Caki2 (cell line): ENCODE measurements around the gene GDAP2. TPM values are rescaled to one million over a fixed set of nuclear protein-coding genes. Genes with fewer than 3 reads are reported as not detected.
A peak's percentile ranks its signal among the peaks of the same experiment; 100 is the strongest.

ENCODE experiments used
- DNase-seq: peaks from one replicate; pipeline ENCODE4 v3.0.0-alpha.2; 2015; ENCODE audit warnings: low read depth
- in situ Hi-C: cut with HindIII; loops from 2 replicates; pipeline ENCODE4 v1.10.0; 2016; ENCODE audit warnings: low sequenced_read_pairs, low pct_unique_long_range_greater_than_20kb, mixed read lengths
- total RNA-seq: library from RNA; depleted of rRNA; stranded (reverse); fragments of >200 nt; shearing (Covaris generic); gene quantifications from 2 replicates; pipeline ENCODE4 v1.2.3, GENCODE V29; 2014; ENCODE audit warnings: low replicate concordance

The GDAP2 gene
- total RNA-seq, 1 experiment from 2014 or later, result 14.5 TPM

DNA sequence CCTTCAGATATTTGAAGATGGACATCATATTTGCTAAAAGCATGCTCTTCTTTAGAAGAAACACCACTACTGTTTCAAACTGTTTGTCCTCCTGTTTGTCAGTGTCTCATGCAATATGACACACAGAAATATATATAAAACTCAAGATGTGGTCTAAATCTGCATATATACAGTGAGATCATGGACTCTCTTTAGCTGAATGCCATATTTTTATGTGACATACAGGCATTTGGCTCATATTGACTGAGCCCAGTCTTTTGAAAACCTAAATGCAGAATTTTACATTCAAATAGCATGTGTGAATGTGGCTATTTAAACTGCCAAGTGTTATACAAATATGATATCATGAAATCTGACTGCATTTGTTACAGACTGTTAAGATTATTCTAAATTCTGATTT lies 18.4 kb downstream of the GDAP2 start:
- in situ Hi-C loops, result no loop called here
- DNase-seq, result no peak

DNA sequence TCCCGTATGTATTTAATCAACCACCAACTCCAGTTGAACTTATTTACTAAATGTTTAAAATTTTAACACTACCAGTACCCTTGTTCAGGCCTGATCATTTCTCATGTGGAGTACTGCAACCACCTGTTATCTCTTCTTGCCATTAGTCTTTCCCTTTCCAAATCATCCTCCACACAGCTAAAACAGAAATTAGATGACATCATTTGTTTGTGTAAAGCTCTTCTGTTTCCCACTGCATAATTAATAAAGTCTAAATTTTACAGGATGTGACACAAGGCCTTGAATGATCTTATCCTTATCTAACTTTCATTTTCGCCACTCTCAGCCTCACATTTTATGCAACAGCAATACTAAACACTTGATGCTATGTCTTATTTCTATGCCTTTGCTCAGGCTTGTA lies 24.4 kb downstream of the GDAP2 start:
- no peak for DNase-seq
- in situ Hi-C loops, result no loop called here

DNA sequence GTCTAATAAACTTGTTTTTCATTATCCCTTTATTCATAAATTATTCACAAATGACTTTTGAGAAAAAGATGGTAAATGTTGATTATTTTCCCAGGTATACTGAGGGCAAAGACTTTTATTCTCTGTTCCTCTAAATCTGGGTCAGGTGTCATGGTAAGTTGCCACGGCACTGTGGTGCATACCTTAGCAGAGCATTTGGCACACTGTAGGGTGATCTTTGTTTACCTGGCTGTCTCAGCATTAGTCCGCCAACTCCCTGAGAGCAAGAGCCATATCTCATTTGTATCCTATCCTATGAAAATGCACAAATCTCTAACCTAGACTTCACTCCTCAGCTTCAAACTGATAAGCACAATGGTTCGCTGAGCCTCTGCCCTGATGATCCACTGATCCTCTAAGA lies 24.9 kb downstream of the GDAP2 start:
- no peak for DNase-seq
- in situ Hi-C loops, result no loop called here

DNA sequence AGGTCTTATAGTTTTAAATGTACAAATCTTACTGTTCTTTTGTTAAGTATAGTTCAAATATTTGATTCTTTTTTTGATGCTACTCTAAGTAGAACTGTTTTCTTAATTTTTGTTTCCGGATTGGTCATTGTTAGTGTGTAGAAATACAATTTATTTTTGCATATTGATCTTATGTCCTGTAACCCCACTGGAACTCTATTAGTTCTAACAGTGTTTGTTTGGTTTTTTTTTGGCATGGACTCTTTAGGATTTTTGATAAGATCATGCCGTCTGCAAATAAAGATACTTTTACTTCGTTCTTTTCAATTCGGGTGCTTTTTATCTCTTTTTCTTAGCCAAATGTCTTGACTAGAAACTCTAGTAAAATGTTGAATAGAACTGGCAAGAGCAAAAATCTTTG lies 26.5 kb downstream of the GDAP2 start:
- in situ Hi-C loops, result no loop called here
- no peak for DNase-seq

DNA sequence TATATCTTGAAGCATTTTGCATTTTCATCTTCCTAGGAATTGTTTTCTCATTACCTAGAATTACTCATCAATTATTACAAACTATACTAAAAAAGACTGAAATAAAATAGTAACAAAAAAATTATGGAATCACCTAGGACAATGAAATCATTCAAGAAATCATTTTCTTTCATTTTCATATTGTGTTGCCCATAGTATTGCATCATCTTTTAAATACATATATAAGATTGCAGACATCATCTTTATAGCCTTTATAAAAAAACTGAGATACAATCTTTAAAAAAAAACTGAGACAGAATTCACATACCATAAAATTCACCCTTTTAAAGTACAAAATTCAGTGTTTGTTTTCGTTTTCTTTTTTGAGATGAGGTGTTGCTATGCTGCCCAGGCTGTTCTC lies 29.6 kb downstream of the GDAP2 start:
- in situ Hi-C loops, result no loop called here
- no peak for DNase-seq

DNA sequence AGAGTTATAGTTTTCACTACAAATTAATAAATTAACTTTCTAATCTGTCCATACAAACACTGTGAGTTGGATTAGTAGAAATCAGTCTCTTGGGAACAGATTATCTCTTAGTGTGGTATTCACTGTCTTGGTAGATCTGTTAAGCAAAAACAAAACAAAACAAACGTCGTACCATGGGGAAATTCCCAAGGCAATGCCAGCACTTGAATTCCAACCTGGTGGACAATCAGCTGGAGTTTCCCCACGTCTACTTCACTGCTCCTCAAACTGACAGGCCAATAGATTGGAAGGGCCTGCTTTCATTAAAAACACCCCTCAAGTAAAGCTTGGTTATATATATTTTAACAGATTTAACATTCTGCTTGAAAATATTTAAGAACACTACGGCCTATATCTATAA lies 31.9 kb downstream of the GDAP2 start:
- in situ Hi-C loops, result no loop called here
- no peak for DNase-seq

DNA sequence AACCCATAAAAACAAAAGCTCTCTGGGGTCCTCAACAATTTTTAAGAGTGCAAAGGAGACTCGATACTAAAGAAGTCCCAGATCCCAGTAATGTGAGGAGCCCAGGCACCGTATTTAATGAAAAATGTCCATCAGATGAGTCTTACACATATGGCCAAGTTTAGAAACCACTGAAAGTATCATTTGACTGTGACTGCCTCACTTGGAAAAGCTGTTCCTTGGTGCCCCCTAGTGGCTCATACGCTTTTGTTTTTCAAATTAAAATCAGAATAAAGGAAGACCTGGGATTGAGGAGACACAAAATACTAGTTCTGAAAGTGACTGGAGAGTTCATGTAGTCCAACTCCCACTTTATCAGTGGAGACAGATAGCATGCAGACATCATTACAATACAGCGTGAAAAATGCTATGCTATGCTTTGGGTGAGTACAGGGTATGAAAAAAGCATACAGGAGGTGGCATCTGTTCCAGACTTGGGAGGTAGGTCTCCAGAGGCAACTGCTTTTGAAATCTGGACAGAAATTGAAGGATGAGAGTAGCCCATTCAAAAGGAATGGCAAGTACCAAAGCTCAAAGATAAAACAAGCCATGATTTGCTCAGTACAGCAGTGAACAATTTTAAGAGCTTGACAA lies 33.8 kb downstream of the GDAP2 start:
- in situ Hi-C loops, result no loop called here
- peak; percentile 43 for DNase-seq

DNA sequence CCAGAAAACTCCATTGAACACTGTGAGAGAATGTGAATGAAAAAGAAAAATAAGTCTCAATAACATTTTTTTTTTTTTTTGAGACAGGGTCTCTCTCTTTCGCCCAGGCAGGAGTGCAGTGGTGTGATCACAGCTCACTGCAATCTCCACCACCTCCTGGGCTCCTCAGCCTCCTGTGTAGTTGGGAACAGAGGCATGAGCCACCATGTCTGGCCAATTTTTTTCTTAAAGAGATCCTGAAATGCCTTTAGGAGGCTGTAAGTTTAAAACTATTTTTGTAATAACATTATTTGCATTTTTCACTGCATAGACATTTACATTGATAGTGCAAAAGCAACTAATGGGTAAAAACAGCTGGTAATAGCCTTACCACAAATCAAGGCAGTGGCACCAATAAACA lies 35.3 kb downstream of the GDAP2 start:
- in situ Hi-C loops, result no loop called here
- no peak for DNase-seq

DNA sequence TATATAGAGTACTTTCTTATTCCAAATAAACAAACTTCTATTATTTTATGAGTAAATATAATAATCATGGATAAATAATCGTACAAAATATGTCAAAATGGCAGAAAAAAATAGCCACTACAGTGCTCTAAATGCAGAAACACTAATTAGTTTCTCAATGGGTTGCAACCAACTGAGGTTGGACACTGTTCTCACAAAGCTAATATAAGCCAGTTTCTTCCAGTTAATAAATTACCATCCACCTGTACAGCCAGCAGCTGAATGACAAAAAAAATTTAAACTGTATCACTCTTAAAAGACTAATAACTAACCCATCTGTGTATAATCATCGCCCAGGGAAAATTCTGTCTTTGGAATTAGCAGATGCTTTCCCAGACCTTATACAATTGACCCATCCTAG lies 36.9 kb downstream of the GDAP2 start:
- DNase-seq, result no peak
- in situ Hi-C loops, result no loop called here

DNA sequence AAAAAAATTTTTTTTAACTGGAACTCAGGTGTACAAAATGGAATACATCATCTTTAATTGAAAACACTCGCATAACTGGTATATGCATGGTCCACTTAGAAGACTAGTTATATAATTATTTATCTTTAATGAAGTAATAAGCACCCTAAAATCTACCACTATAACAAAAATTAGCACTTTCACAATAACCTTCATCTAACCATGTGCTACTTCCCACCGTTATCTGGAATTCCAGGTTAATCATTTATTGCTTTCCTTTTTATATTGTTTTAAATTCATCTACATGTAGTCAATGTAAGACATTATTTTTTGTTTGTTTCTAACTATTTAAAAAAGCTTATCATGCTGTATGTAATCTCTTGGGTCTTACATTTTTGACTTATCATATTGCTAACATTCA lies 39.0 kb downstream of the GDAP2 start:
- in situ Hi-C loops, result no loop called here
- no peak for DNase-seq

DNA sequence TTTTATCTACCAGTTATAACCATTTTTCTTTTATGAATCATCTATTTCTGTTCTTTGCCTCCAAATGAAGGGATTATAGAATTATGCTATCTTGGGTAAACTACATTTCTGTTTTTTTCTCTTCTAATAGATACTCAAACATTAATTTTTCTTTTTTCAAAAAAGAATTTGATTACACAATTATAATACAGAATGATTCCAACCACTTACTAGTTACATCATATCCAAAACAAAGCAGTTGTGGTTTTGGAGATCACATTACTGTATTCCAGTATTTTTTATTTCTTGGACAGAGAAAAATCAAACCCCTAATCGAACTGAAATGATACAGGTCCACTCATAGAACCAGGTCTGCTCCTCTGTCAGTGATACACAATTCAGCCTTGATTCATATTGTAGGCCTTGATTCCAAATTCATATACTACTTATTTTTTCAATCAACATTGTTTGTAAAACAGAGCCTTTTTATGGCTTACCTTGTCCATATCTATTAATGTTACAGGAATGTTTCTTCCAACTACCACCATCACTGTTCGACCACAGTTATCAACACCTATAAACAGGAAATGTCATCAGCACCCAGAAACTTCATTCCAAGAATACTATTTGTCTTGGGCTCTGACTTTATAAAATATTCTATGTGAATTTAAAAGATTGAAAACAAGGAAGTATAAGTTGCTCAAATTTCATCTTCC lies 43.2 kb downstream of the GDAP2 start:
- in situ Hi-C loops, result no loop called here

DNA sequence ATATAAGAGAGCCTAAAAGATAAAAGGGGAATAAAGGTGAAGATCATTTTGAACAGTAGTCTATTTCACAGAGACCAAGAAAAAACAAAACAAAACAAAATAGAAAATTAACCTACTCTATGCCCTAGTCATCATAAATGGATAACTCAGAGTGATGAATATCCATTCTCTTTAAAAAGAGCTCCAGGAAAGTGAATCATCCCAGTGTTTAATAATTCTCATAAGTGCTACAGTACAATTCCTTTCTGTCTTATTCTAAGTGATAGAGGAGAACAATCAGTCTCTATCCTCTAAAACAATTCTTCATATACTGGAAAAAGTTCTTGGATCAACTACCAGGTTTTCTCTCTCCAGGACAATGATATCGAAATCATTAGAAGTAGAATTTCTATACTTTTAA lies 45.8 kb downstream of the GDAP2 start:
- in situ Hi-C loops, result no loop called here

More for the DNA sequence above, 43.2 kb downstream of the GDAP2 start:
- DNase-seq, result no peak

DNA sequence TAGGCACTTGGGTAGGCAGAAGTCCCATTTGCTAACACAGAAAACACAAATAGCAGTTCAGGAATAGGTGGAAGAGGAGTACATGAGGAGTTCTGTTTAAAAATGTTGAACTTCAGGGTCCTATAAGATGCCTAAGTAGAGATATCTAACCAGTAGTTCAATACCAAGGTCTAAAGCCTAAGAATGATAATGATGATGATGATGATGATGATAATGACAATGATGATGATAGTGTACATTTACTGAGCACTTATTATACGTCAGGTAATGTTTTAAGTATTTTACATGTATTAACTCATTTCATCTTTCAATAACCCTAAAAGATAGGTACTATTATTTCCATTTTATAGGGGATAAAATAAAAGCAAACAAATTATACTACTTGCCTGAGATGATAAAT lies 50.1 kb downstream of the GDAP2 start:
- DNase-seq, result no peak
- in situ Hi-C loops, result no loop called here

More for the DNA sequence above, 45.8 kb downstream of the GDAP2 start:
- DNase-seq, result no peak

DNA sequence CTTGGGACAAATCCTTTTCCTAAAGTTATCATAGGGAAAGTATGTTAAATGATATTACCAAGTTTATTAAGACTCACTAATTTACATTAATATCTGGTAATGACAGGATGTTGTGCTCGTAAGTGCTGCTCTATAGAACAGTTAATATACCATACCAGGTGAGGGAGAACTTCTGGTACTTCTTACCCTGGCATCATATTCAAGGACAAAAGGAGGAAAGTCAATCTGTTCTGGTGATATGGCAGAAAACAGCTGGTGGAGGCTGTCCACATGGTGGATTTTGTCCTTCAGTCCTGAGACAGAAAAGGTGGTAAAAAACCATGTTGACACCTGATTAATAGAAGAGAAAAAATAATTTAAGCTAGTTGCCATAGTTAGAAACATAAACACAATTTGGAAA lies 51.6 kb downstream of the GDAP2 start:
- in situ Hi-C loops, result no loop called here
- DNase-seq, result no peak

DNA sequence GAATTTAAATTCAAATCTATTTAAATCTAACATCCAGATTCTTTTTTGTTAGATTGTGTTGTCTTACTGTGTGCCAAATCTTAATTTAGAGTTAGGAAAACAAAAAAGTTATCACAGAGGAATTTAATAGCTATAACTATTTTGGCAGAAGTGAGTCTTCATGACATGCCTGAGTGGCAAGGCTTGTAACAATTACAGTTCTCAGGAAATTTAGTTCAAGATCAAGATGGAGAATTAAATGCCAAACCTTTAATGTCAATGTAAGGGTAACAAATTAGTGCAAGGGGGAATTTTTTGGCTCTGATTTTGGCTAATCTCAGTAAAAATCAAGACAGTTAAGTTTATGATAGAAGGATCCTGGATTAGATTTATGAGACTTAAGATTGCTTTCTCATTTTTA lies 58.4 kb downstream of the GDAP2 start:
- in situ Hi-C loops, result no loop called here
- DNase-seq, result no peak

DNA sequence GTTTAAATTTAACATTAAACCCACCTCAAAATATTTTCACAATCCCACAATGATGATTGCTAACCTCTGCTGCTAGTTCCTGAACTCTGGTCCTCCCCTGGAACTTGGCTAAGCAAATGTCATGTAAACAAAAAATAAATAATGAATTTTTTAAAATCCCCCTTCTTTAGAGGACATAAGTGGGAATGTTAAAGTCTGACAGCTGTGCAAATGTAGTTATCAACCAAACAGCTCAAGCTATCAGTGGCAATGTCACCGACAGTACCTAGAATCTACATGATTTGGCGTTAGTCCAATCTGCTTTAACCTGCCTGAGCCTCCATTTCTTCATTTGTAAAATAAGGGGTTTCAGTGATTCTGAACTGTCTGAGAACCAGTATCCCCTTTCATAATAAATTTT lies 67.7 kb downstream of the GDAP2 start:
- in situ Hi-C loops, result no loop called here
- no peak for DNase-seq

DNA sequence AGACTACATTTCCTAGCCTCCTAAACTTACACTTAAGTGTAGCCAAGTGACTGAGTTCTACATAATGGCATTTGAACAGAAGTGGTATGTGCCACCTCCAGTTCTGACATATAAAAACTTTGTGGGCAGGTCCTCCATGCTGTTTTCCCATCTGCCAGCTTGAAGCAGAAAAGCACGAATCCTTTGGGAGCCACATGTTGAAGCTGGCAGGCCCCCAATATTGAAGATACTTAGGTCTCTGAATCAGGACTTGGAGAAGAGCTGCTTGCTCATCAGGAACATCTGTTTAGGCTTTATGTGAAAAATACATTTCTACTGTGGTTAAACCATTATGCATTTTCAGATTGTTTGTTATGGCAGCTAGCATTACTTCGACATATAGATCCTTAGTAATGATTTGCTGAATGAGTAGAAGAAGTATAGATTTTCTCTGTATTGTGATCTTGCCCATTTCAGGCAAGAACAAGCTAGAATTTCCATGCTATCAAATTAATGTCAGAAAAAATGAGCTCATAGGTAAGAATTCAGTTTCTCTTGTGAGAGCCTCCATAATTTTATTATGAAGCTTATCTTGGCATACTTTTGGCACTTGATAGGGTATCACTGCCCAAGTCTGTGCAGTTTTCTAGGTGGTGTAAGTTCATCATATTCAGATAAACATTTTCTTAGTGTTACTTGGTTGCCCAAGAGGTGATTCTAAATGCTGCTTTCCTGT lies 68.4 kb downstream of the GDAP2 start:
- no peak for DNase-seq
- in situ Hi-C loops, result no loop called here

DNA sequence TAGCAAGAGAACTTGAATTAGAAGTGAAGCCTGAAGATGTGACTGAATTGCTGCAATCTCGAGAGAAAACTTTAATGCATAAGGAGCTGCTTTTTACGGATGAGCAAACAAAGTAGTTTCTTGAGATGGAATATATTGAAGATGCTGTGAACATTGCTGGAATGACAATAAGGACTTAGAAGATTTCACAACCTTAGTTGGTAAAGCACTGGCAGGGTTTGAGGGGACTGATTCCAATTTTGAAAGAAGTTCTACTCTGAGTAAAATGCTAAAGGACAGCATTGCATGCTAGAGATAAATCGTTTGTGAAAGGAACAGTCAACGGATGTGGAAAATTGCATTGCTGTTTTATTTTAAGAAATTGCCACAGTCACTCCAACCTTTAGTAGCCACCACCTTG lies 69.5 kb downstream of the GDAP2 start:
- in situ Hi-C loops, result no loop called here
- DNase-seq, result no peak

DNA sequence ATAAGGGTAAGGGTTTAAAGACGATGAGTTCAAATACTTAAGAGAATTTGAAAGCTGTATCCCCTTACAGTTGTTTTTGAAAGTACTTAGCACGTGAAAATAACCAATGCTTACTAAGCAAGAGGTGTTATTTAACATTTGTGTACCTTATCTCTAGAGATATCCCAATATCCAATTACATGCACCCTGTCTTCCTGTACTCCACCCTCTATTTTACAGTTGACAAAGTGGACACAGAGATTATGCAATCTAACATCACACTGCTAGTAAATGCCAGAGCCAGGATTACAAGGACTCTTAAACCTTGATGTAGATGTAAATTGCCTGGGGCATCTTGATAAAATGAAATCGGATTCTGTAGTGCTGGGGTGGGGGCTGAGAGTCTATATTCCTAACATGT lies 72.0 kb downstream of the GDAP2 start:
- in situ Hi-C loops, result no loop called here
- no peak for DNase-seq
